Tibial artery (tissue), 4 donors: Measurements from ENCODE around the gene MAP3K7.

ENCODE experiments used
- DNase-seq, 2 donors: peaks; one replicate each; pipeline ENCODE4 v3.0.0-alpha.2; 2019
- H3K27ac ChIP-seq, 2 donors: fragments of 200-600 bp; sonication (generic) in 1 of 2; 1 replicate in 1 of 2; 2 replicates in 1 of 2; pipeline ENCODE4 v1.5.1; 2018 to 2019; ENCODE audit warnings: mild to moderate bottlenecking in 1 of 2
- H3K27me3 ChIP-seq, 2 donors: fragments of 200-600 bp; sonication (generic) in 1 of 2; one replicate each; pipeline versions ENCODE4 v1.5.1 to v1.6.0; 2016 to 2019
- H3K36me3 ChIP-seq, 3 donors: fragments of 200-600 bp; sonication (generic) in 2 of 3; one replicate each; pipeline ENCODE4 v1.5.1; 2016 to 2019; ENCODE audit warnings: mild to moderate bottlenecking in 2 of 3
- H3K4me1 ChIP-seq, 4 donors: fragments of 200-600 bp; sonication (generic) in 2 of 4; 1 replicate in 3 of 4; 2 replicates in 1 of 4; pipeline ENCODE4 v1.5.1; 2016 to 2019
- H3K4me3 ChIP-seq, 2 donors: fragments of 200-600 bp; sonication (generic) in 1 of 2; 1 replicate in 1 of 2; 2 replicates in 1 of 2; pipeline ENCODE4 v1.5.1; 2018 to 2019; ENCODE audit warnings: mild to moderate bottlenecking in 2 of 2
- H3K9me3 ChIP-seq, 3 donors: fragments of 200-600 bp; sonication (generic) in 1 of 3; one replicate each; pipeline ENCODE4 v1.5.1; 2016 to 2019
- CTCF ChIP-seq, 2 experiments: fragments of 200-600 bp in 1 of 2; fragments of 450-650 bp in 1 of 2; IDR thresholded peaks; one replicate each; pipeline ENCODE4 v1.5.1; 2017 to 2019; ENCODE audit warnings: antibody characterized with exemption in 2 of 2, mild to moderate bottlenecking in 1 of 2, moderate library complexity in 1 of 2
- intact Hi-C: fragments of 100-400 bp; cut with DNase I; formaldehyde crosslinking; loops from one replicate; pipeline ENCODE4 v1.15.0; 2023; ENCODE audit warnings: low total_unique reads

MAP3K7 gene

GRCh38 chr6:90586836-90587638 is at the start of gene MAP3K7:
Gene MAP3K7, minus strand, starts transcription at chr6:90587072. Its CDS starts 189 bp downstream, at chr6:90586883.
- peaks cover 0 to 36% (median 17%) of the 10 kb centered on the region in 4 donors for H3K4me1 ChIP-seq
- intact Hi-C loops, result no loop called here
- peak within 1 kb of the TSS; percentile 85 to 95 for H3K27ac ChIP-seq
- H3K27me3 ChIP-seq, result no peaks in the 10 kb centered on the region
- H3K9me3 ChIP-seq, result no peaks in the 10 kb centered on the region
- peak; percentile 94 to 96 for DNase-seq
- peak within 1 kb of the TSS; percentile 89 to 94 for H3K4me3 ChIP-seq
- no peaks in the 10 kb centered on the region for H3K36me3 ChIP-seq
- TF ChIP-seq CTCF (IDR thresholded peaks at IDR 0.05), result no peak

- no peaks in the 10 kb centered on the region for H3K36me3 ChIP-seq
- no peaks in the 10 kb centered on the region for H3K27me3 ChIP-seq
- TF ChIP-seq CTCF (IDR thresholded peaks at IDR 0.05), result no peak
- no peak overlapping the region for H3K4me3 ChIP-seq
- no peak overlapping the region for H3K27ac ChIP-seq
- H3K4me1 ChIP-seq, result no peaks in the 10 kb centered on the region
- no peak for DNase-seq
- intact Hi-C loops, result no loop called here
- H3K9me3 ChIP-seq, result no peaks in the 10 kb centered on the region
Measured at GRCh38 chr6:90631046-90631445, 44.2 kb upstream of the MAP3K7 start.

- no peak for DNase-seq
- no peak for TF ChIP-seq CTCF (IDR thresholded peaks at IDR 0.05)
- Histone ChIP-seq H3K9me3 (no peaks in the 10 kb centered on the region), H3K27me3 (peaks cover 0 to 5% of the 10 kb centered on the region in 2 donors), H3K27ac (no peak overlapping the region), H3K4me1 (no peaks in the 10 kb centered on the region), H3K4me3 (no peak overlapping the region), H3K36me3 (no peaks in the 10 kb centered on the region)
- intact Hi-C loops, result no loop called here
Measured at GRCh38 chr6:90621581-90621980, 34.7 kb upstream of the MAP3K7 start.

GRCh38 chr6:90619221-90619620 is 32.3 kb upstream of the MAP3K7 start:
- no peak for DNase-seq
- intact Hi-C loops, result no loop called here
- H3K27ac ChIP-seq, result no peak overlapping the region
- H3K9me3 ChIP-seq, result no peaks in the 10 kb centered on the region
- no peak for TF ChIP-seq CTCF (IDR thresholded peaks at IDR 0.05)
- no peaks in the 10 kb centered on the region for H3K4me1 ChIP-seq
- no peak overlapping the region for H3K4me3 ChIP-seq
- no peaks in the 10 kb centered on the region for H3K36me3 ChIP-seq
- peaks cover 0 to 13% of the 10 kb centered on the region in 2 donors for H3K27me3 ChIP-seq

- no peak overlapping the region for H3K4me3 ChIP-seq
- H3K27me3 ChIP-seq, result peaks cover 0 to 22% of the 10 kb centered on the region in 2 donors
- intact Hi-C loops, result no loop called here
- no peak for TF ChIP-seq CTCF (IDR thresholded peaks at IDR 0.05)
- no peak overlapping the region for H3K27ac ChIP-seq
- DNase-seq, result no peak
- H3K4me1 ChIP-seq, result peaks cover 0 to 18% (median 8%) of the 10 kb centered on the region in 4 donors
- no peaks in the 10 kb centered on the region for H3K36me3 ChIP-seq
- H3K9me3 ChIP-seq, result no peaks in the 10 kb centered on the region
Measured at GRCh38 chr6:90612313-90612680, 25.4 kb upstream of the MAP3K7 start.
